IMR-90 (cell line): ENCODE data around the gene SHE. TPM values are rescaled to one million over a fixed set of nuclear protein-coding genes. Genes with fewer than 3 reads are reported as not detected.

Experiments used
- ATAC-seq: fragments of 200-7000 bp; cut with Tn5 transposase; 2 replicates; pipeline ENCODE4 v1.9.1; 2020; ENCODE audit warnings: low read depth, mild to moderate bottlenecking, moderate library complexity
- BruUV-seq: library from RNA; stranded (reverse); fragments of 400-500 nt; replicated peaks from 2 replicates; lab custom pipeline; 2021; lab: Mats Ljungman, UMichigan
- CTCF ChIA-PET: fragments of 300-600 bp; formaldehyde crosslinking; extraction: SDS; loops from one replicate; lab custom pipeline; 2021; ENCODE audit warnings: antibody characterized with exemption; lab: Yijun Ruan, JAX
- POLR2A ChIA-PET: fragments of 300-600 bp; sonication (Branson Sonifier 250); formaldehyde crosslinking; loops from one replicate; lab custom pipeline; 2022; ENCODE audit warnings: antibody characterized with exemption; ENCODE audit not compliant: unreplicated experiment; lab: Charles Lee
- DNase-seq: peaks from one replicate; pipeline ENCODE4 v3.0.0; 2013
- H2AFZ ChIP-seq: replicated peaks from 2 replicates; pipeline ENCODE3; 2013; ENCODE audit warnings: low read length, mild to moderate bottlenecking; ENCODE audit not compliant: poor library complexity
- H2AK5ac ChIP-seq: 2 replicates; pipeline ENCODE4 v1.6.1; 2013; ENCODE audit warnings: low read depth, low read length, inconsistent platforms
- H2AK9ac ChIP-seq: replicated peaks from 2 replicates; pipeline ENCODE3; 2013; ENCODE audit warnings: mild to moderate bottlenecking, low read depth, low read length, moderate library complexity; ENCODE audit not compliant: poor library complexity
- H2BK120ac ChIP-seq: 2 replicates; pipeline ENCODE4 v1.6.1; 2013; ENCODE audit warnings: low read depth, low read length, inconsistent platforms
- H2BK15ac ChIP-seq: 3 replicates; pipeline ENCODE4 v1.6.1; 2013; ENCODE audit warnings: low read depth, low read length, inconsistent platforms
- H2BK20ac ChIP-seq: 2 replicates; pipeline ENCODE4 v1.6.1; 2013; ENCODE audit warnings: low read depth, mild to moderate bottlenecking, inconsistent platforms, low read length, moderate library complexity
- H2BK5ac ChIP-seq: 2 replicates; pipeline ENCODE4 v1.6.1; 2013; ENCODE audit warnings: mild to moderate bottlenecking, low read depth, low read length, inconsistent platforms; ENCODE audit not compliant: poor library complexity, severe bottlenecking
- H3K14ac ChIP-seq: replicated peaks from 2 replicates; pipeline ENCODE4 v1.6.1; 2013; ENCODE audit warnings: low read depth, low read length, inconsistent platforms
- H3K18ac ChIP-seq: 2 replicates; pipeline ENCODE4 v1.6.1; 2013; ENCODE audit warnings: low read depth, low read length, control low read depth
- H3K23ac ChIP-seq: 2 replicates; pipeline ENCODE4 v1.6.1; 2013; ENCODE audit warnings: low read depth, low read length, inconsistent platforms
- H3K27ac ChIP-seq: 2 replicates; pipeline ENCODE4 v1.5.1; 2013; ENCODE audit warnings: mild to moderate bottlenecking, control low read depth, low read length; ENCODE audit not compliant: insufficient read depth
- H3K27me3 ChIP-seq: 2 replicates; pipeline ENCODE4 v1.6.1; 2013; ENCODE audit warnings: low read length; ENCODE audit not compliant: control insufficient read depth, insufficient read depth
- H3K36me3 ChIP-seq: 2 replicates; pipeline ENCODE4 v1.6.1; 2013; ENCODE audit warnings: low read length, mixed read lengths; ENCODE audit not compliant: control insufficient read depth, insufficient read depth
- H3K4ac ChIP-seq: 2 replicates; pipeline ENCODE4 v1.6.1; 2013; ENCODE audit warnings: low read depth, low read length, inconsistent platforms
- H3K4me1 ChIP-seq: 2 replicates; pipeline ENCODE4 v1.6.1; 2013; ENCODE audit warnings: low read length, mixed read lengths; ENCODE audit not compliant: control insufficient read depth, insufficient read depth
- H3K4me2 ChIP-seq: 2 replicates; pipeline ENCODE4 v1.6.1; 2013; ENCODE audit warnings: low read depth, mild to moderate bottlenecking, control low read depth, low read length, moderate library complexity
- H3K4me3 ChIP-seq: 2 replicates; pipeline ENCODE4 v1.5.1; 2013; ENCODE audit warnings: low read depth, mild to moderate bottlenecking, control low read depth, low read length, moderate library complexity; ENCODE audit not compliant: insufficient read depth
- H3K56ac ChIP-seq: 2 replicates; pipeline ENCODE4 v1.6.1; 2013; ENCODE audit warnings: low read length, inconsistent platforms; ENCODE audit not compliant: insufficient read depth; ENCODE audit errors: extremely low read depth
- H3K79me1 ChIP-seq, 2 experiments: 2 replicates each; pipeline ENCODE4 v1.6.1; 2013; ENCODE audit warnings: low read length in 2 of 2, inconsistent platforms in 1 of 2, low read depth in 1 of 2
- H3K9ac ChIP-seq: 2 replicates; pipeline ENCODE4 v1.6.1; 2013; ENCODE audit warnings: low read depth, low read length, control low read depth
- H3K9me1 ChIP-seq: 2 replicates; pipeline ENCODE4 v1.6.1; 2013; ENCODE audit warnings: low read length, inconsistent platforms; ENCODE audit not compliant: insufficient read depth
- H3K9me3 ChIP-seq: 2 replicates; pipeline ENCODE4 v1.6.1; 2013; ENCODE audit warnings: low read length; ENCODE audit not compliant: control insufficient read depth, insufficient read depth
- H4K20me1 ChIP-seq: 2 replicates; pipeline ENCODE4 v1.6.1; 2013; ENCODE audit warnings: low read length, inconsistent platforms; ENCODE audit not compliant: insufficient read depth
- H4K5ac ChIP-seq: 2 replicates; pipeline ENCODE4 v1.6.1; 2013; ENCODE audit warnings: mild to moderate bottlenecking, low read depth, low read length, control low read depth
- H4K8ac ChIP-seq, 2 experiments: 2 replicates each; pipeline ENCODE4 v1.6.1; 2013; ENCODE audit warnings: low read depth in 2 of 2, low read length in 2 of 2, control low read depth in 1 of 2, inconsistent platforms in 1 of 2
- H4K91ac ChIP-seq: 2 replicates; pipeline ENCODE4 v1.6.1; 2013; ENCODE audit warnings: low read depth, low read length, inconsistent platforms; ENCODE audit not compliant: insufficient read depth
- FOS ChIP-seq: fragments of 150-350 bp; IDR thresholded peaks from 2 replicates; pipeline ENCODE4 v1.6.1; 2016; ENCODE audit warnings: low read depth, low read length
- MAFK ChIP-seq: IDR thresholded peaks from 2 replicates; pipeline ENCODE4 v1.6.1; 2012; ENCODE audit warnings: low read depth, low read length, improper control_type of control experiment
- WGBS, 2 experiments: methylation state at CpG; one replicate each; pipeline versions ENCODE4 v1.1.5 to v1.1.7; 2013; ENCODE audit warnings: missing lambda C conversion rate in 2 of 2; ENCODE audit not compliant: insufficient read length in 1 of 2; ENCODE audit errors: extremely low coverage in 2 of 2; 5-methylcytosine and 5-hydroxymethylcytosine counted together
- dilution Hi-C: fragments of 300-500 bp; cut with HindIII; formaldehyde crosslinking; loops from one replicate; pipeline ENCODE4 v1.14.3; 2018; ENCODE audit warnings: low sequenced_read_pairs; ENCODE audit not compliant: unreplicated experiment
- in situ Hi-C: fragments of 300-500 bp; cut with MboI; formaldehyde crosslinking; loops from 3 replicates; pipeline ENCODE4 v1.14.3; 2019; ENCODE audit warnings: low sequenced_read_pairs, inconsistent platforms, mixed read lengths
- intact Hi-C: fragments of 100-400 bp; cut with micrococcal nuclease; formaldehyde crosslinking; loops from 2 replicates; pipeline ENCODE4 v1.10.0; 2022
- polyA plus RNA-seq, 3 experiments: library from polyadenylated mRNA; depleted of rRNA; stranded (reverse); fragments of >200 nt; gene quantifications; 2 replicates each; pipeline ENCODE4 v1.2.3, GENCODE V29; 2012; ENCODE audit warnings: low replicate concordance in 1 of 3
- total RNA-seq: library from RNA; depleted of rRNA; stranded (reverse); fragments of >200 nt; gene quantifications from 2 replicates; pipeline ENCODE4 v1.2.3, GENCODE V29; 2012

SHE gene
- total and polyA plus RNA-seq, 2 of the 4 experiments (the other 2 are of a cell fraction), result not detected

GRCh38 chr1:154503898-154504297, 1.7 kb upstream of the SHE start:
- Histone ChIP-seq H3K36me3 (no peaks in the 10 kb centered on the region), H3K18ac (no peak overlapping the region), H3K4me1 (peaks cover 2% of the 10 kb centered on the region; the same call in 1 of the 2 replicates), H3K56ac (no peak overlapping the region), H2BK15ac (no peak overlapping the region), H2AK9ac (no peak overlapping the region), H3K23ac (no peak overlapping the region), H3K14ac (no peak overlapping the region), H2BK120ac (no peak overlapping the region), H4K5ac (no peak overlapping the region), H3K4me3 (no peak overlapping the region), H2AK5ac (no peak overlapping the region), H2AFZ (no peak overlapping the region), H3K27ac (no peak overlapping the region), H3K27me3 (peaks cover 80% of the 10 kb centered on the region), H4K8ac (no peak overlapping the region), H3K9ac (no peak overlapping the region), H4K91ac (no peak overlapping the region), H2BK5ac (no peak overlapping the region), H3K79me1 (no peaks in the 10 kb centered on the region), H3K4me2 (no peak overlapping the region), H3K9me3 (peaks cover 32% of the 10 kb centered on the region), H2BK20ac (no peak overlapping the region), H3K4ac (no peak overlapping the region), H4K20me1 (no peaks in the 10 kb centered on the region), H3K9me1 (no peaks in the 10 kb centered on the region)
- BruUV-seq, result no TSS peak
- dilution Hi-C loops (no loop called here), intact Hi-C loops (no loop called here), in situ Hi-C loops (no loop called here)
- WGBS, 2 experiments, result no CpG with 5 or more reads among the region's 5 CpGs
- ChIA-PET CTCF (no interaction called here), POLR2A (no interaction called here)
- no peak for ATAC-seq
- no peak for DNase-seq
- peak; percentile 43 for TF ChIP-seq MAFK
- no peak for TF ChIP-seq FOS
